Panc1 (cell line): ENCODE data around the gene HDLBP. TPM values are rescaled to one million over a fixed set of nuclear protein-coding genes. Genes with fewer than 3 reads are reported as not detected.
A peak's percentile ranks its signal among the peaks of the same experiment; 100 is the strongest.

Source experiments
- ATAC-seq: fragments of 200-7000 bp; cut with Tn5 transposase; 2 replicates; pipeline ENCODE4 v1.9.1; 2020; ENCODE audit warnings: mild to moderate bottlenecking, moderate library complexity
- Bru-seq: library from RNA; stranded (reverse); fragments of 400-500 nt; gene quantifications from one replicate; lab custom pipeline; 2021; lab: Mats Ljungman, UMichigan
- BruChase-seq, 2 experiments: library from RNA; stranded (reverse); fragments of 400-500 nt; gene quantifications; one replicate each; lab custom pipeline; 2021; lab: Mats Ljungman, UMichigan
- BruUV-seq: library from RNA; stranded (reverse); fragments of 400-500 nt; replicated peaks from 2 replicates; lab custom pipeline; 2021; lab: Mats Ljungman, UMichigan
- CTCF ChIA-PET: fragments of 300-600 bp; sonication (Branson Sonifier 250); formaldehyde crosslinking; loops from one replicate; lab custom pipeline; 2022; ENCODE audit warnings: antibody characterized with exemption; lab: Charles Lee
- POLR2A ChIA-PET: fragments of 300-600 bp; sonication (Branson Sonifier 250); formaldehyde crosslinking; loops from one replicate; lab custom pipeline; 2022; ENCODE audit warnings: antibody characterized with exemption; lab: Charles Lee
- DNase-seq: peaks from one replicate; pipeline ENCODE4 v3.0.0-alpha.2; 2010; ENCODE audit warnings: low read depth, low spot score
- H3K27ac ChIP-seq: 2 replicates; pipeline ENCODE4 v1.5.1; 2011; ENCODE audit warnings: mild to moderate bottlenecking, low read length, inconsistent platforms
- H3K27me3 ChIP-seq: fragments of 200-500 bp; sonication (Bioruptor generic); 2 replicates; pipeline ENCODE4 v1.6.0; 2014; ENCODE audit warnings: low read length, inconsistent platforms; ENCODE audit not compliant: control insufficient read depth, insufficient read depth
- H3K36me3 ChIP-seq: fragments of 200-500 bp; sonication (Bioruptor generic); 2 replicates; pipeline ENCODE4 v1.5.1; 2014; ENCODE audit warnings: inconsistent platforms, mild to moderate bottlenecking, low read length, moderate library complexity; ENCODE audit not compliant: control insufficient read depth, insufficient read depth
- H3K4me1 ChIP-seq: 2 replicates; pipeline ENCODE4 v1.5.1; 2011; ENCODE audit warnings: inconsistent platforms, mild to moderate bottlenecking, low read length, moderate library complexity; ENCODE audit not compliant: control insufficient read depth, insufficient read depth
- H3K4me3 ChIP-seq, 2 experiments: 2 replicates each; pipeline ENCODE4 v1.5.1; 2011 to 2012; ENCODE audit warnings: low read depth in 2 of 2, low read length in 2 of 2, mild to moderate bottlenecking in 2 of 2, inconsistent platforms in 1 of 2, moderate library complexity in 1 of 2
- H3K9me3 ChIP-seq: fragments of 200-500 bp; sonication (Bioruptor generic); 2 replicates; pipeline ENCODE4 v1.5.1; 2014; ENCODE audit warnings: low read depth, mild to moderate bottlenecking, inconsistent platforms, low read length, moderate library complexity; ENCODE audit not compliant: control insufficient read depth, insufficient read depth
- CTCF ChIP-seq: fragments of 450-650 bp; IDR thresholded peaks from 2 replicates; pipeline ENCODE4 v1.5.1; 2017; ENCODE audit warnings: mild to moderate bottlenecking
- POLR2AphosphoS5 ChIP-seq: IDR thresholded peaks from 2 replicates; pipeline ENCODE4 v1.6.1; 2012; ENCODE audit warnings: mild to moderate bottlenecking, low read depth, low read length, moderate library complexity
- SIN3A ChIP-seq: IDR thresholded peaks from 2 replicates; pipeline ENCODE4 v1.6.1; 2012; ENCODE audit warnings: low read depth, mild to moderate bottlenecking, low read length, moderate library complexity, borderline replicate concordance; ENCODE audit not compliant: insufficient read depth
- TCF7L2 ChIP-seq: IDR thresholded peaks from 2 replicates; pipeline ENCODE4 v1.6.1; 2011; ENCODE audit warnings: mild to moderate bottlenecking, low read depth, low read length, inconsistent platforms
- in situ Hi-C: cut with HindIII; loops from 2 replicates; pipeline ENCODE4 v1.10.0; 2016; ENCODE audit warnings: low sequenced_read_pairs, low pct_unique_long_range_greater_than_20kb
- intact Hi-C: fragments of 100-400 bp; cut with micrococcal nuclease; formaldehyde crosslinking; loops from one replicate; pipeline ENCODE4 v1.10.0; 2022; ENCODE audit not compliant: unreplicated experiment
- long read RNA-seq: library from polyadenylated mRNA; unstranded; transcript quantifications from one replicate; pipeline ENCODE4 v2.0.0, GENCODE V29; 2021; ENCODE audit not compliant: unreplicated experiment
- polyA plus RNA-seq: library from polyadenylated mRNA; unstranded; fragments of >200 nt; gene quantifications from one replicate; pipeline ENCODE4 v1.2.1, GENCODE V29; 2012; ENCODE audit warnings: missing spikeins; ENCODE audit not compliant: insufficient read length
- total RNA-seq: library from RNA; stranded (reverse); gene quantifications from one replicate; pipeline ENCODE4 v1.2.1, GENCODE V29; 2021; ENCODE audit not compliant: unreplicated experiment
- TF ChIP-seq, protein P1 (sequence below), 2 experiments: IDR thresholded peaks; 2 replicates each; pipeline ENCODE4 v1.6.1; 2011 to 2012; ENCODE audit warnings: low read depth in 2 of 2, control low read depth in 1 of 2, low read length in 1 of 2, mild to moderate bottlenecking in 1 of 2, moderate library complexity in 1 of 2; ENCODE audit not compliant: insufficient read depth in 1 of 2

Gene HDLBP
- total RNA-seq (656 TPM), Bru-seq, nascent RNA (percentile 95 among the genes with signal in this experiment), BruChase-seq, experiment 1, labeled RNA remaining after a 2-hour chase (percentile 94 among the genes with signal in this experiment), BruChase-seq, experiment 2, labeled RNA remaining after a 6-hour chase (percentile 96 among the genes with signal in this experiment)
- 717 TPM for polyA plus RNA-seq
- long read RNA-seq, full-length matches to known transcripts = 568 of 917 reads
- long read RNA-seq, partial matches to known transcripts = 222 of 917 reads
- long read RNA-seq, other reads (novel, unspliced or antisense) = 127 of 917 reads

- Histone ChIP-seq H3K4me1 (peaks cover 56% of the 10 kb centered on the region), H3K27me3 (no peaks in the 10 kb centered on the region), H3K4me3 (peak within 1 kb of the TSS; percentile 88 to 99), H3K9me3 (no peaks in the 10 kb centered on the region), H3K27ac (peak within 1 kb of the TSS; percentile 99), H3K36me3 (peaks cover 8% of the 10 kb centered on the region)
- peak; percentile 94 for DNase-seq
- ChIA-PET CTCF (interaction anchor here (0.6 kb wide), 2 partner anchors 74 to 728 kb away, joined by 3 to 9 read pairs; no protein-coding TSS in a partner anchor), POLR2A (interaction anchor here (0.6 to 1.2 kb wide), 3 partner anchors 22 to 316 kb away, joined by 3 to 8 read pairs (median 4); no protein-coding TSS in a partner anchor)
- no TSS peak for BruUV-seq
- ATAC-seq = peak; percentile 92
- in situ Hi-C loops = no loop called here
- intact Hi-C loops = no loop called here
- TF ChIP-seq CTCF (peak; percentile 84), POLR2AphosphoS5 (peak; percentile 86), SIN3A (peak; percentile 72; the same call in 1 of the 2 replicates), TCF7L2 (no peak)
- TF ChIP-seq, protein P1, sequence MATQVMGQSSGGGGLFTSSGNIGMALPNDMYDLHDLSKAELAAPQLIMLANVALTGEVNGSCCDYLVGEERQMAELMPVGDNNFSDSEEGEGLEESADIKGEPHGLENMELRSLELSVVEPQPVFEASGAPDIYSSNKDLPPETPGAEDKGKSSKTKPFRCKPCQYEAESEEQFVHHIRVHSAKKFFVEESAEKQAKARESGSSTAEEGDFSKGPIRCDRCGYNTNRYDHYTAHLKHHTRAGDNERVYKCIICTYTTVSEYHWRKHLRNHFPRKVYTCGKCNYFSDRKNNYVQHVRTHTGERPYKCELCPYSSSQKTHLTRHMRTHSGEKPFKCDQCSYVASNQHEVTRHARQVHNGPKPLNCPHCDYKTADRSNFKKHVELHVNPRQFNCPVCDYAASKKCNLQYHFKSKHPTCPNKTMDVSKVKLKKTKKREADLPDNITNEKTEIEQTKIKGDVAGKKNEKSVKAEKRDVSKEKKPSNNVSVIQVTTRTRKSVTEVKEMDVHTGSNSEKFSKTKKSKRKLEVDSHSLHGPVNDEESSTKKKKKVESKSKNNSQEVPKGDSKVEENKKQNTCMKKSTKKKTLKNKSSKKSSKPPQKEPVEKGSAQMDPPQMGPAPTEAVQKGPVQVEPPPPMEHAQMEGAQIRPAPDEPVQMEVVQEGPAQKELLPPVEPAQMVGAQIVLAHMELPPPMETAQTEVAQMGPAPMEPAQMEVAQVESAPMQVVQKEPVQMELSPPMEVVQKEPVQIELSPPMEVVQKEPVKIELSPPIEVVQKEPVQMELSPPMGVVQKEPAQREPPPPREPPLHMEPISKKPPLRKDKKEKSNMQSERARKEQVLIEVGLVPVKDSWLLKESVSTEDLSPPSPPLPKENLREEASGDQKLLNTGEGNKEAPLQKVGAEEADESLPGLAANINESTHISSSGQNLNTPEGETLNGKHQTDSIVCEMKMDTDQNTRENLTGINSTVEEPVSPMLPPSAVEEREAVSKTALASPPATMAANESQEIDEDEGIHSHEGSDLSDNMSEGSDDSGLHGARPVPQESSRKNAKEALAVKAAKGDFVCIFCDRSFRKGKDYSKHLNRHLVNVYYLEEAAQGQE (IDR thresholded peaks at IDR 0.05; ENCODE audit: insufficient read depth in 1 of 2, low read depth in 2 of 2, low read length in 1 of 2) = peak in 1 of 2 experiments; percentile 14; a peak in 1 of 4 replicates
Observed at GRCh38 chr2:241315093-241315878, at the start of gene HDLBP. Gene HDLBP, minus strand, starts transcription at chr2:241315672. Its CDS starts 48,803 bp downstream, at chr2:241266869.

GRCh38 chr2:241364781-241365180 is 49.3 kb upstream of the HDLBP start:
- no TSS peak for BruUV-seq
- Histone ChIP-seq H3K36me3 (no peaks in the 10 kb centered on the region), H3K4me3 (no peak overlapping the region), H3K9me3 (no peaks in the 10 kb centered on the region), H3K27me3 (no peaks in the 10 kb centered on the region), H3K4me1 (peaks cover 16% of the 10 kb centered on the region), H3K27ac (no peak overlapping the region)
- no peak for DNase-seq
- CTCF ChIA-PET = no interaction called here
- POLR2A ChIA-PET = no interaction called here
- no peak for ATAC-seq
- in situ Hi-C loops (no loop called here), intact Hi-C loops (no loop called here)
- no peak for TF ChIP-seq CTCF
- TF ChIP-seq SIN3A = no peak
- TF ChIP-seq, protein P1 (IDR thresholded peaks at IDR 0.05; ENCODE audit: insufficient read depth in 1 of 2, low read depth in 2 of 2, low read length in 1 of 2) = no peak
- no peak for TF ChIP-seq POLR2AphosphoS5
- no peak for TF ChIP-seq TCF7L2
